ENCODE measurements around the gene PRSS35. TPM values are rescaled to one million over a fixed set of nuclear protein-coding genes. Genes with fewer than 3 reads are reported as not detected.
"Not testable (repeated sequence)": the region's sequence is repeated elsewhere in the genome, so short reads cannot be mapped to it uniquely, and the experiment has no call there.

The PRSS35 gene
- total RNA-seq, 3 donors from 2014 or later, result not detected

DNA sequence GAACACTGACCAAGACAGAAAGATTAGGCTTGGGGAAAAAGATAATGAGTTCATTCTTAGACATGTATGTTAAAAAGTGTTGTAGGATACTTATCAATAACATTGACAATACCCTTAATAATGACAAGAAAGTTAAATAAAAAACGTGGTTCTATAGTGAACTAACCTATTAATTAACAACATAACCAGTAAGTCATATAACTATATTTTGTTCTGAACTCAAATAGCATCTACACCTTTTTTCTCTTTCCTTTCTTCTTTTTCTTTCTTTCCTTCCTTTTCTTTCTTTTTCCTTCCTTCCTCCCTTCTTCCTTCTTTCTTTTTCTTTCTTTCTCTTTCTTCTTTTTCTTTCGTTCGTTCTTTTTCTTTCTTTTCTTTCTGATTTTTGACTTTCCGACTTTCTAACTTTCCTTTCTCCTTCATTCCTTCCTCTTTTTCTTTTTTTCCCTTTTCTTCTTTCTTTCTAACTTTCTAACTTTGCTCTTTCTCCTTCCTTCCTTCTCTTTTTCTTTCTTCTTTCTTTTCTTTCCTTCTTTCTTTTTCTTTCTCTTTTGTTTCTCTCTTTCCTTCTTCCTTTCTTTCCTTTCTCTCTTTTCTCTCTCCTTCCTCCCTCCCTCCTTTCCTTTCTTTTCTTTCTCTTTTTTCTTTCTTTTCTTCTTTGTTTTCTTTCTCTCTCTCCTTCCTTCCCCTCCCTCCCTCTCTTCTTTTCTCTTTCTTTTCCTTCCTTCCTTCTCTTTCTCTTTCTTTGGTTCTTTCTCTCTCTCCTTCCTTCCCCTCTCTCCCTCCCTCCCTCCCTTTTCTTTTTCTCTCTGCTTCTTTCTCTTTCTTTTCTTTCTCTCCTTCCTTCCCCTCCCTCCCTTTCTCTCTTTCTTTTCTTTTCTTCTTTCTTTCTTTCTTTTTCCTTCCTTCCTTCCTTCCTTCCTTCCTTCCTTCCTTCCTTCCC lies 24.6 kb downstream of the PRSS35 start:
- H3K27me3 ChIP-seq, result no peaks in the 10 kb centered on the region
- TF ChIP-seq POLR2A (IDR thresholded peaks at IDR 0.05), result no peak
- TF ChIP-seq, protein P1, sequence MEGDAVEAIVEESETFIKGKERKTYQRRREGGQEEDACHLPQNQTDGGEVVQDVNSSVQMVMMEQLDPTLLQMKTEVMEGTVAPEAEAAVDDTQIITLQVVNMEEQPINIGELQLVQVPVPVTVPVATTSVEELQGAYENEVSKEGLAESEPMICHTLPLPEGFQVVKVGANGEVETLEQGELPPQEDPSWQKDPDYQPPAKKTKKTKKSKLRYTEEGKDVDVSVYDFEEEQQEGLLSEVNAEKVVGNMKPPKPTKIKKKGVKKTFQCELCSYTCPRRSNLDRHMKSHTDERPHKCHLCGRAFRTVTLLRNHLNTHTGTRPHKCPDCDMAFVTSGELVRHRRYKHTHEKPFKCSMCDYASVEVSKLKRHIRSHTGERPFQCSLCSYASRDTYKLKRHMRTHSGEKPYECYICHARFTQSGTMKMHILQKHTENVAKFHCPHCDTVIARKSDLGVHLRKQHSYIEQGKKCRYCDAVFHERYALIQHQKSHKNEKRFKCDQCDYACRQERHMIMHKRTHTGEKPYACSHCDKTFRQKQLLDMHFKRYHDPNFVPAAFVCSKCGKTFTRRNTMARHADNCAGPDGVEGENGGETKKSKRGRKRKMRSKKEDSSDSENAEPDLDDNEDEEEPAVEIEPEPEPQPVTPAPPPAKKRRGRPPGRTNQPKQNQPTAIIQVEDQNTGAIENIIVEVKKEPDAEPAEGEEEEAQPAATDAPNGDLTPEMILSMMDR (IDR thresholded peaks at IDR 0.05), result no peak
- no peak for TF ChIP-seq POLR2AphosphoS5 (IDR thresholded peaks at IDR 0.05)
- DNase-seq (ENCODE audit: low spot score in 2 of 2), result no peak
- H3K36me3 ChIP-seq, result no peaks in the 10 kb centered on the region
- H3K4me1 ChIP-seq, result no peaks in the 10 kb centered on the region
- no peak overlapping the region for H3K27ac ChIP-seq
- intact Hi-C loops (cut with DNase I; ENCODE audit: low total_unique reads), result no loop called here
- H3K4me3 ChIP-seq, result no peak overlapping the region
- H3K9me3 ChIP-seq, result peaks cover 0 to 5% of the 10 kb centered on the region in 2 donors

DNA sequence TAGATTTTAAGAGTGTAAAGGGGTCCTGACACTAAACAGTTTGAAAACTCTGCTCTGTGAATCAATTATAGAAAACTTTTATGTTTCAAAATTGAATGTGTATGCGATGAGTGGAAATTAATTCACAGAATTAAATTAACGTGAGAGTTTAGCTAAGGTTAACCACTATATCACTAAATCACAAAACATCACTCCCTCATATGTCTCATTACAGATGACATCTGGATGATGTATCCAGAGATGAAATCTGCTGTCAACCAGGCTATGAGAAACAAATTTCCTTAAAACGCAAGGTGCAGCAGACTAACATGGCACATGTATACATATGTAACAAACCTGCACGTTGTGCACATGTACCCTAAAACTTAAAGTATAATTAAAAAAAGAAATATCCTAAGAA lies 27.3 kb downstream of the PRSS35 start:
- intact Hi-C loops (cut with DNase I; ENCODE audit: low total_unique reads), result no loop called here
- H3K36me3 ChIP-seq, result no peaks in the 10 kb centered on the region
- H3K27me3 ChIP-seq, result no peaks in the 10 kb centered on the region
- DNase-seq (ENCODE audit: low spot score in 2 of 2), result no peak
- H3K4me3 ChIP-seq, result no peak overlapping the region
- no peaks in the 10 kb centered on the region for H3K9me3 ChIP-seq
- H3K4me1 ChIP-seq, result no peaks in the 10 kb centered on the region
- no peak overlapping the region for H3K27ac ChIP-seq
- TF ChIP-seq POLR2A (IDR thresholded peaks at IDR 0.05), result no peak

DNA sequence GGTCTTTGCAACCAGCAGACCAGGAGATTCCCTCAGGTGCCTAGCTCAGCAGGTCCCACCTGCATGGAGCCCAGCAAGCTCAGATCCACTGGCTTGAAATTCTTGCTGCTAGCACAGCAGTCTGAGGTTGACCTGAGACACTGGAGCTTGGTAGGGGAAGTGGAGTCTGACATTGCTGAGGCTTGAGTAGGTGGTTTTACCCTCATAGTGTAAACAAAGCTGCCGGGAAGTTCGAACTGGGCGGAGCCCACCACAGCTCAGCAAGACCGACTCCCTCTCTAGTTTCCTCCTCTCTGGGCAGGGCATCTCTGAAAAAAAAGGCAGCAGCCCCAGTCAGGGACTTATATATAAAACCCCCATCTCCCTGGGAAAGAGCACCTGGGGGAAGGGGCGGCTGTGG lies 34.3 kb downstream of the PRSS35 start:
- no peaks in the 10 kb centered on the region for H3K4me1 ChIP-seq
- H3K27ac ChIP-seq, result no peak overlapping the region
- H3K36me3 ChIP-seq, result no peaks in the 10 kb centered on the region
- intact Hi-C loops (cut with DNase I; ENCODE audit: low total_unique reads), result no loop called here
- peaks cover 0 to 6% of the 10 kb centered on the region in 2 donors for H3K9me3 ChIP-seq
- H3K27me3 ChIP-seq, result no peaks in the 10 kb centered on the region
- H3K4me3 ChIP-seq, result no peak overlapping the region
- TF ChIP-seq, protein P1 (IDR thresholded peaks at IDR 0.05), result no peak
- TF ChIP-seq POLR2A (IDR thresholded peaks at IDR 0.05) (no peak), POLR2AphosphoS5 (IDR thresholded peaks at IDR 0.05) (no peak)
- DNase-seq (ENCODE audit: low spot score in 2 of 2), result no peak

DNA sequence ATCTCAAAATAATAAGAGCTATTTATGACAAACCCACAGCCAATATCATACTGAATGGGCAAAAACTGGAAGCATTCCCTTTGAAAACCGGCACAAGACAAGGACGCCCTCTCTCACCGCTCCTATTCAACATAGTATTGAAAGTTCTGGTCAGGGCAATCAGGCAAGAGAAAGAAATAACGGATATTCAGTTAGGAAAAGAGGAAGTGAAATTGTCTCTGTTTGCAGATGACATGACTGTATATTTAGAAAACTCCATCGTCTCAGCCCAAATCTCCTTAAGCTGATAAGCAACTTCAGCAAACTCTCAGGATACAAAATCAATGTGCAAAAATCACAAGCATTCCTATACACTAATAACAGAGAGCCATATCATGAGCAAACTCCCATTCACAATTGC lies 38.1 kb downstream of the PRSS35 start:
- H3K9me3 ChIP-seq; H3K36me3 ChIP-seq; H3K4me3 ChIP-seq; H3K27ac ChIP-seq; H3K27me3 ChIP-seq; H3K4me1 ChIP-seq; intact Hi-C loops (cut with DNase I; ENCODE audit: low total_unique reads); DNase-seq (ENCODE audit: low spot score in 2 of 2): not testable (repeated sequence)

DNA sequence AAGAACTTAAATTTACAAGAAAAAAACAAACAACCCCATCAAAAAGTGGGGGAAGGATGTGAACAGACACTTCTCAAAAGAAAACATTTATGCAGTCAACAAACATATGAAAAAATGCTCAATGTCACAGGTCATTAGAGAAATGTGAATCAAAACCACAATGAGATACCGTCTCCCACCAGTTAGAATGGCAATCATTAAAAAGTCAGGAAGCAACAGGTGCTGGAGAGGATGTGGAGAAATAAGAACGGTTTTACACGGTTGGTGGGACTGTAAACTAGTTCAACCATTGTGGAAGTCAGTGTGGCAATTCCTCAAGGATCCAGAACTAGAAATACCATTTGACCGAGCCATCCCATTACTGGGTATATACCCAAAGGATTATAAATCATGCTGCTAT lies 39.4 kb downstream of the PRSS35 start:
- DNase-seq (ENCODE audit: low spot score in 2 of 2); H3K36me3 ChIP-seq; H3K27me3 ChIP-seq; H3K27ac ChIP-seq; H3K4me1 ChIP-seq; H3K4me3 ChIP-seq; H3K9me3 ChIP-seq; intact Hi-C loops (cut with DNase I; ENCODE audit: low total_unique reads): not testable (repeated sequence)

DNA sequence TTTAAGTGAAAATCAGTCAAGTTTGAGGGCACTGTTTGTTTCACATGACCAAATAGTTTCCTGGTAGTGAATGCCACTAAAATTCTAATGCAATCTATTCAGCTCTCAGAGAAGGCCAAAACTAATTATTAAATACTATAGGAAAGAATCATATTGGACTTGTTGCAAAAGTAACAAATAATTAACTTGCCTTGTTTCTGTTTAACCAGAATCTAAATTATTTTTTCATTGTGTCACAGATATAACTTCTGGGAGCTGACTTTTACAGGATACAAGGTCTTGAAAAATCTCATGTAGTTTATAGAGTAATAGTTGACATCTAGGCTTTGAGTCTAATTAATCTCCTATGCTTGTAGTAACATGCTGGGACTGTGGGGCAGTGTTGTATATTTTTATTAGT lies 44.5 kb downstream of the PRSS35 start:
- H3K9me3 ChIP-seq, result no peaks in the 10 kb centered on the region
- intact Hi-C loops (cut with DNase I; ENCODE audit: low total_unique reads), result no loop called here
- H3K4me3 ChIP-seq, result no peak overlapping the region
- H3K27me3 ChIP-seq, result no peaks in the 10 kb centered on the region
- no peaks in the 10 kb centered on the region for H3K4me1 ChIP-seq
- TF ChIP-seq, protein P1 (IDR thresholded peaks at IDR 0.05), result no peak
- no peak for TF ChIP-seq POLR2AphosphoS5 (IDR thresholded peaks at IDR 0.05)
- no peak for TF ChIP-seq POLR2A (IDR thresholded peaks at IDR 0.05)
- H3K27ac ChIP-seq, result no peak overlapping the region
- no peak for DNase-seq (ENCODE audit: low spot score in 2 of 2)
- no peaks in the 10 kb centered on the region for H3K36me3 ChIP-seq

All from breast epithelium (tissue), 4 donors.